MM.1S (cell line): ENCODE results near the gene MPP3.

Experiments used
- CTCF ChIP-seq: fragments of 300-600 bp; sonication (generic); IDR thresholded peaks from 2 replicates; pipeline ENCODE4 v1.5.1; 2016; ENCODE audit warnings: antibody characterized with exemption, low read length, mixed read lengths
- EZH2 ChIP-seq: fragments of 300-600 bp; sonication (generic); optimal IDR thresholded peaks from 2 replicates; pipeline ENCODE3; 2017; ENCODE audit warnings: low read depth, mild to moderate bottlenecking, antibody characterized with exemption, low read length, mixed read lengths
- EZH2phosphoT487 ChIP-seq: fragments of 300-600 bp; sonication (generic); IDR thresholded peaks from 2 replicates; pipeline ENCODE4 v1.6.1; 2018; ENCODE audit warnings: antibody characterized with exemption, low read length

- TF ChIP-seq CTCF (no peak), EZH2 (no peak), EZH2phosphoT487 (no peak)
Observed at GRCh38 chr17:43754947-43755346, 78.0 kb downstream of the MPP3 start.
